HEK293 (cell line): Measurements from ENCODE around the gene EGR4.

Source experiments
- CTCF ChIA-PET: fragments of 350-600 bp; formaldehyde crosslinking; extraction: SDS; loops from one replicate; lab custom pipeline; 2021; ENCODE audit warnings: antibody characterized with exemption; lab: Yijun Ruan, JAX
- POLR2A ChIA-PET: fragments of 300-600 bp; formaldehyde crosslinking; extraction: SDS; loops from one replicate; lab custom pipeline; 2020; ENCODE audit warnings: antibody characterized with exemption, inconsistent platforms; lab: Yijun Ruan, JAX
- H3K27ac ChIP-seq: fragments of 200-500 bp; sonication (Bioruptor generic); 2 replicates; pipeline ENCODE4 v1.5.1; 2014; ENCODE audit warnings: low read depth, low read length, control low read depth, inconsistent platforms; ENCODE audit errors: extremely low read depth
- H3K36me3 ChIP-seq, 2 experiments: fragments of 200-500 bp in 1 of 2; sonication (Bioruptor generic) in 1 of 2; 1 replicate in 1 of 2; 2 replicates in 1 of 2; pipeline ENCODE4 v1.5.1; 2014 to 2017; ENCODE audit warnings: inconsistent platforms in 2 of 2, low read length in 2 of 2; ENCODE audit not compliant: control insufficient read depth in 2 of 2, insufficient read depth in 1 of 2
- H3K4me1 ChIP-seq: fragments of 200-500 bp; sonication (Bioruptor generic); 2 replicates; pipeline ENCODE4 v1.5.1; 2014; ENCODE audit warnings: mild to moderate bottlenecking, low read length, inconsistent platforms; ENCODE audit not compliant: control insufficient read depth, insufficient read depth
- H3K4me3 ChIP-seq: 2 replicates; pipeline ENCODE4 v1.5.1; 2011; ENCODE audit warnings: low read depth, mild to moderate bottlenecking, control low read depth, low read length, moderate library complexity
- H3K9me3 ChIP-seq: fragments of 200-500 bp; sonication (Bioruptor generic); 2 replicates; pipeline ENCODE4 v1.5.1; 2014; ENCODE audit warnings: low read depth, low read length, inconsistent platforms; ENCODE audit not compliant: control insufficient read depth, insufficient read depth
- GLIS1 ChIP-seq: fragments of 450-650 bp; formaldehyde crosslinking; IDR thresholded peaks from 2 replicates; pipeline ENCODE4 v1.5.1; 2016; ENCODE audit warnings: missing biosample characterization, missing genetic modification characterization
- KLF10 ChIP-seq: fragments of 450-650 bp; IDR thresholded peaks from 2 replicates; pipeline ENCODE4 v1.5.1; 2018; ENCODE audit warnings: missing biosample characterization, mild to moderate bottlenecking, missing genetic modification characterization
- KLF16 ChIP-seq: fragments of 450-650 bp; formaldehyde crosslinking; IDR thresholded peaks from 2 replicates; pipeline ENCODE4 v1.5.1; 2017; ENCODE audit warnings: missing biosample characterization, missing genetic modification characterization
- TCF7L2 ChIP-seq: IDR thresholded peaks from 2 replicates; pipeline ENCODE4 v1.6.1; 2011; ENCODE audit warnings: low read depth, mild to moderate bottlenecking, inconsistent platforms, low read length, moderate library complexity, borderline replicate concordance
- YY1 ChIP-seq: fragments of 450-650 bp; formaldehyde crosslinking; IDR thresholded peaks from 2 replicates; pipeline ENCODE4 v1.5.1; 2018; ENCODE audit warnings: missing biosample characterization, missing genetic modification characterization
- ZBTB20 ChIP-seq: fragments of 450-650 bp; formaldehyde crosslinking; IDR thresholded peaks from 2 replicates; pipeline ENCODE4 v1.5.1; 2016; ENCODE audit warnings: missing biosample characterization, missing genetic modification characterization
- ZFHX2 ChIP-seq: fragments of 450-650 bp; formaldehyde crosslinking; conservative IDR thresholded peaks from 2 replicates; pipeline ENCODE4 v1.5.1; 2016; ENCODE audit warnings: missing biosample characterization, missing genetic modification characterization
- ZFP37 ChIP-seq: fragments of 450-650 bp; formaldehyde crosslinking; IDR thresholded peaks from 2 replicates; pipeline ENCODE4 v1.5.1; 2016; ENCODE audit warnings: missing biosample characterization, missing genetic modification characterization
- ZIC2 ChIP-seq: fragments of 450-650 bp; formaldehyde crosslinking; IDR thresholded peaks from 2 replicates; pipeline ENCODE4 v1.5.1; 2016; ENCODE audit warnings: missing biosample characterization, missing genetic modification characterization
- ZNF146 ChIP-seq: fragments of 450-650 bp; formaldehyde crosslinking; IDR thresholded peaks from 2 replicates; pipeline ENCODE4 v1.5.1; 2016; ENCODE audit warnings: missing biosample characterization, missing genetic modification characterization
- ZNF174 ChIP-seq: fragments of 450-650 bp; formaldehyde crosslinking; IDR thresholded peaks from 2 replicates; pipeline ENCODE4 v1.5.0; 2017; ENCODE audit warnings: missing biosample characterization, mild to moderate bottlenecking, missing genetic modification characterization
- ZNF211 ChIP-seq: fragments of 450-650 bp; formaldehyde crosslinking; IDR thresholded peaks from 2 replicates; pipeline ENCODE4 v1.5.1; 2016; ENCODE audit warnings: low read depth, missing biosample characterization, missing genetic modification characterization
- ZNF221 ChIP-seq: fragments of 450-650 bp; formaldehyde crosslinking; IDR thresholded peaks from 2 replicates; pipeline ENCODE4 v1.5.1; 2017; ENCODE audit warnings: missing biosample characterization, missing genetic modification characterization, borderline replicate concordance
- ZNF266 ChIP-seq: fragments of 450-650 bp; formaldehyde crosslinking; IDR thresholded peaks from 2 replicates; pipeline ENCODE4 v1.5.1; 2016; ENCODE audit warnings: missing biosample characterization, missing genetic modification characterization, low read depth
- ZNF311 ChIP-seq: fragments of 450-650 bp; formaldehyde crosslinking; IDR thresholded peaks from 2 replicates; pipeline ENCODE4 v1.5.1; 2017; ENCODE audit warnings: missing biosample characterization, missing genetic modification characterization, borderline replicate concordance
- ZNF362 ChIP-seq: fragments of 450-650 bp; formaldehyde crosslinking; IDR thresholded peaks from 2 replicates; pipeline ENCODE4 v1.5.1; 2016; ENCODE audit warnings: missing biosample characterization, missing genetic modification characterization
- ZNF394 ChIP-seq: fragments of 450-650 bp; formaldehyde crosslinking; IDR thresholded peaks from 2 replicates; pipeline ENCODE4 v1.5.1; 2016; ENCODE audit warnings: missing biosample characterization, missing genetic modification characterization, mild to moderate bottlenecking, moderate library complexity, borderline replicate concordance
- ZNF423 ChIP-seq: fragments of 450-650 bp; formaldehyde crosslinking; IDR thresholded peaks from 2 replicates; pipeline ENCODE4 v1.5.1; 2016; ENCODE audit warnings: missing biosample characterization, missing genetic modification characterization
- ZNF433 ChIP-seq: fragments of 450-650 bp; formaldehyde crosslinking; IDR thresholded peaks from 2 replicates; pipeline ENCODE4 v1.5.1; 2016; ENCODE audit warnings: missing biosample characterization, missing genetic modification characterization, low read depth
- ZNF521 ChIP-seq: fragments of 450-650 bp; formaldehyde crosslinking; IDR thresholded peaks from 2 replicates; pipeline ENCODE4 v1.5.1; 2017; ENCODE audit warnings: missing biosample characterization, mild to moderate bottlenecking, missing genetic modification characterization
- ZNF624 ChIP-seq: fragments of 450-650 bp; formaldehyde crosslinking; IDR thresholded peaks from 2 replicates; pipeline ENCODE4 v1.5.1; 2017; ENCODE audit warnings: missing biosample characterization, missing genetic modification characterization
- ZNF626 ChIP-seq: fragments of 450-650 bp; sonication (Bioruptor Pico); formaldehyde crosslinking; IDR thresholded peaks from 2 replicates; pipeline ENCODE4 v1.5.1; 2018; ENCODE audit warnings: missing biosample characterization, missing genetic modification characterization, inconsistent platforms
- ZNF664 ChIP-seq: fragments of 450-650 bp; formaldehyde crosslinking; IDR thresholded peaks from 2 replicates; pipeline ENCODE4 v1.5.1; 2016; ENCODE audit warnings: missing biosample characterization, missing genetic modification characterization
- ZNF707 ChIP-seq: fragments of 450-650 bp; formaldehyde crosslinking; IDR thresholded peaks from 2 replicates; pipeline ENCODE4 v1.5.1; 2016; ENCODE audit warnings: missing biosample characterization, missing genetic modification characterization
- ZNF76 ChIP-seq: fragments of 450-650 bp; formaldehyde crosslinking; IDR thresholded peaks from 2 replicates; pipeline ENCODE4; 2016; ENCODE audit warnings: low read depth, missing biosample characterization, missing genetic modification characterization, borderline replicate concordance
- ZNF792 ChIP-seq: fragments of 450-650 bp; formaldehyde crosslinking; IDR thresholded peaks from 2 replicates; pipeline ENCODE4 v1.5.1; 2016; ENCODE audit warnings: missing biosample characterization, missing genetic modification characterization
- ZNF837 ChIP-seq: fragments of 450-650 bp; formaldehyde crosslinking; IDR thresholded peaks from 2 replicates; pipeline ENCODE4 v1.5.1; 2016; ENCODE audit warnings: missing biosample characterization, missing genetic modification characterization
- TF ChIP-seq, protein P1 (sequence below): fragments of 450-650 bp; formaldehyde crosslinking; IDR thresholded peaks from 2 replicates; pipeline ENCODE4 v1.5.1; 2016; ENCODE audit warnings: missing biosample characterization, missing genetic modification characterization
- TF ChIP-seq, protein P2 (sequence below): fragments of 450-650 bp; formaldehyde crosslinking; IDR thresholded peaks from 2 replicates; pipeline ENCODE4 v1.5.1; 2016; ENCODE audit warnings: missing biosample characterization, missing genetic modification characterization, low read depth

Gene EGR4

GRCh38 chr2:73286134-73286655, 7.2 kb downstream of the EGR4 start (continued):
- no peak for TF ChIP-seq ZNF394
- no peak for TF ChIP-seq ZNF624 (tag by site-specific recombination)
- TF ChIP-seq YY1, result no peak
- TF ChIP-seq ZNF792 (tag by site-specific recombination), result no peak

GRCh38 chr2:73285159-73285739, 8.1 kb downstream of the EGR4 start:
- H3K4me1 ChIP-seq, result peaks cover 8% of the 10 kb centered on the region
- H3K4me3 ChIP-seq, result no peak overlapping the region
- H3K27ac ChIP-seq, result no peak overlapping the region
- no peaks in the 10 kb centered on the region for H3K9me3 ChIP-seq
- ChIA-PET CTCF (interaction anchor here (0.6 to 0.7 kb wide), 2 partner anchors 25 to 1590 kb away, joined by 3 read pairs; no protein-coding TSS in a partner anchor), POLR2A (interaction anchor here (1.8 kb wide), 1 partner anchor 52 kb away, joined by 9 read pairs; the partner anchor contains the start of genes CCT7 and PRADC1)
- H3K36me3 ChIP-seq, result peaks cover 0 to 11% of the 10 kb centered on the region in 2 experiments; a peak in 1 of 3 replicates
- TF ChIP-seq ZNF311, result no peak
- no peak for TF ChIP-seq ZFP37 (tag by site-specific recombination)
- no peak for TF ChIP-seq ZNF221

GRCh38 chr2:73284296-73285158, 8.8 kb downstream of the EGR4 start, which contains the start of gene FBXO41:
FBXO41 (minus strand) TSS chr2:73284478; CDS start chr2:73269630, 14,848 bp downstream.
- Histone ChIP-seq H3K4me1 (peaks cover 8% of the 10 kb centered on the region), H3K9me3 (no peaks in the 10 kb centered on the region), H3K4me3 (peak within 1 kb of the TSS; percentile 55), H3K36me3 (peaks cover 0 to 11% of the 10 kb centered on the region in 2 experiments; a peak in 1 of 3 replicates), H3K27ac (peak within 1 kb of the TSS; percentile 64; the same call in 1 of the 2 replicates)
- CTCF ChIA-PET, result interaction anchor here (0.6 kb wide), 1 partner anchor 1591 kb away, joined by 3 read pairs; no protein-coding TSS in a partner anchor
- POLR2A ChIA-PET, result interaction anchor here (1.8 kb wide), 1 partner anchor 51 kb away, joined by 9 read pairs; the partner anchor contains the start of genes CCT7 and PRADC1
- TF ChIP-seq ZNF664 (tag by site-specific recombination) (no peak), ZNF707 (tag by site-specific recombination) (no peak), ZNF626 (tag by site-specific recombination) (no peak), TCF7L2 (no peak), ZNF266 (no peak), ZNF423 (tag by site-specific recombination) (no peak), ZBTB20 (tag by site-specific recombination) (no peak), ZNF362 (no peak), ZNF76 (tag by site-specific recombination) (peak; percentile 36; the same call in 1 of the 2 replicates), ZFHX2 (tag by site-specific recombination) (peak; percentile 90), KLF16 (tag by site-specific recombination) (no peak), ZNF174 (no peak), ZNF211 (tag by site-specific recombination) (no peak), ZNF311 (no peak), ZNF433 (tag by site-specific recombination) (no peak), GLIS1 (tag by site-specific recombination) (peak; percentile 75), KLF10 (tag by site-specific recombination) (no peak), ZNF521 (no peak), ZIC2 (tag by site-specific recombination) (peak; percentile 75), ZNF837 (tag by site-specific recombination) (no peak), ZNF624 (tag by site-specific recombination) (no peak), ZNF792 (tag by site-specific recombination) (no peak), ZNF146 (tag by site-specific recombination) (no peak)
- TF ChIP-seq, protein P1, sequence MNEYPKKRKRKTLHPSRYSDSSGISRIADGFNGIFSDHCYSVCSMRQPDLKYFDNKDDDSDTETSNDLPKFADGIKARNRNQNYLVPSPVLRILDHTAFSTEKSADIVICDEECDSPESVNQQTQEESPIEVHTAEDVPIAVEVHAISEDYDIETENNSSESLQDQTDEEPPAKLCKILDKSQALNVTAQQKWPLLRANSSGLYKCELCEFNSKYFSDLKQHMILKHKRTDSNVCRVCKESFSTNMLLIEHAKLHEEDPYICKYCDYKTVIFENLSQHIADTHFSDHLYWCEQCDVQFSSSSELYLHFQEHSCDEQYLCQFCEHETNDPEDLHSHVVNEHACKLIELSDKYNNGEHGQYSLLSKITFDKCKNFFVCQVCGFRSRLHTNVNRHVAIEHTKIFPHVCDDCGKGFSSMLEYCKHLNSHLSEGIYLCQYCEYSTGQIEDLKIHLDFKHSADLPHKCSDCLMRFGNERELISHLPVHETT (tag by site-specific recombination), result no peak
- TF ChIP-seq, protein P2, sequence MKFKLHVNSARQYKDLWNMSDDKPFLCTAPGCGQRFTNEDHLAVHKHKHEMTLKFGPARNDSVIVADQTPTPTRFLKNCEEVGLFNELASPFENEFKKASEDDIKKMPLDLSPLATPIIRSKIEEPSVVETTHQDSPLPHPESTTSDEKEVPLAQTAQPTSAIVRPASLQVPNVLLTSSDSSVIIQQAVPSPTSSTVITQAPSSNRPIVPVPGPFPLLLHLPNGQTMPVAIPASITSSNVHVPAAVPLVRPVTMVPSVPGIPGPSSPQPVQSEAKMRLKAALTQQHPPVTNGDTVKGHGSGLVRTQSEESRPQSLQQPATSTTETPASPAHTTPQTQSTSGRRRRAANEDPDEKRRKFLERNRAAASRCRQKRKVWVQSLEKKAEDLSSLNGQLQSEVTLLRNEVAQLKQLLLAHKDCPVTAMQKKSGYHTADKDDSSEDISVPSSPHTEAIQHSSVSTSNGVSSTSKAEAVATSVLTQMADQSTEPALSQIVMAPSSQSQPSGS (tag by site-specific recombination), result no peak
